Peyer's patch (tissue), 4 donors: ENCODE results near the gene ABHD17B. TPM values are rescaled to one million over a fixed set of nuclear protein-coding genes. Genes with fewer than 3 reads are reported as not detected.

Experiments used
- DNase-seq, 3 donors: peaks; one replicate each; pipeline ENCODE4 v3.0.0-alpha.2; 2017 to 2019
- H3K27ac ChIP-seq, 4 donors: fragments of 200-600 bp; sonication (generic); one replicate each; pipeline ENCODE4 v1.5.1; 2016 to 2019
- H3K27me3 ChIP-seq, 2 donors: fragments of 200-600 bp; sonication (generic); one replicate each; pipeline ENCODE4 v1.5.1; 2019
- H3K36me3 ChIP-seq, 3 donors: fragments of 200-600 bp; sonication (generic); one replicate each; pipeline ENCODE4 v1.5.1; 2016 to 2019
- H3K4me1 ChIP-seq, 4 donors: fragments of 200-600 bp; sonication (generic); one replicate each; pipeline ENCODE4 v1.5.1; 2016 to 2019
- H3K4me3 ChIP-seq, 4 donors: fragments of 200-600 bp; sonication (generic); 1 replicate in 3 of 4; 2 replicates in 1 of 4; pipeline ENCODE4 v1.5.1; 2016 to 2019; ENCODE audit warnings: mild to moderate bottlenecking in 1 of 4
- H3K9me3 ChIP-seq, 4 donors: fragments of 200-600 bp; sonication (generic); one replicate each; pipeline ENCODE4 v1.5.1; 2016 to 2019; ENCODE audit warnings: mild to moderate bottlenecking in 1 of 4
- CTCF ChIP-seq, 6 experiments: fragments of 450-650 bp in 4 of 6; fragments of 200-600 bp in 2 of 6; sonication (generic) in 1 of 6; IDR thresholded peaks; one replicate each; pipeline ENCODE4 v1.5.1; 2017 to 2019; ENCODE audit warnings: antibody characterized with exemption in 6 of 6, mild to moderate bottlenecking in 3 of 6, moderate library complexity in 1 of 6
- POLR2A ChIP-seq, 2 donors: fragments of 450-650 bp; IDR thresholded peaks; one replicate each; pipeline ENCODE4 v1.5.1; 2017; ENCODE audit warnings: antibody characterized with exemption in 2 of 2, mild to moderate bottlenecking in 2 of 2, moderate library complexity in 2 of 2
- small RNA-seq, 2 donors: library from RNA; depleted of rRNA; stranded (forward); fragments of <200 nt; gene quantifications; one replicate each; pipeline ENCODE3, GENCODE V24; 2016
- total RNA-seq, 4 donors: library from RNA; depleted of rRNA; stranded (reverse); fragments of >200 nt; gene quantifications; one replicate each; pipeline ENCODE4 v1.1.0, GENCODE V29; 2016

The ABHD17B gene
- total RNA-seq, 4 donors from 2014 or later: 23.9 to 39.1 (median 34.0) TPM

GRCh38 chr9:71816916-71817451 lies 94.0 kb downstream of the ABHD17B start:
- TF ChIP-seq POLR2A (IDR thresholded peaks at IDR 0.05): no peak
- TF ChIP-seq CTCF (IDR thresholded peaks at IDR 0.05): no peak
- H3K4me3 ChIP-seq: no peak overlapping the region
- no peaks in the 10 kb centered on the region for H3K4me1 ChIP-seq
- H3K9me3 ChIP-seq: no peaks in the 10 kb centered on the region
- no peaks in the 10 kb centered on the region for H3K27me3 ChIP-seq
- no peak overlapping the region for H3K27ac ChIP-seq
- no peaks in the 10 kb centered on the region for H3K36me3 ChIP-seq
- no peak for DNase-seq

Small RNA genes within 50 kb of the gene (small RNA-seq; reads per million reads assigned to genes)
- 0 reads per million in 2 donors for gene RF00019

Other genes with a start within 250 kb of the ABHD17B start
- gene CEMIP2, start 142.7 kb downstream of the ABHD17B start, total RNA-seq: 100 to 1,000 TPM in 3 of 4 donors, 10 to 100 TPM in 1; 79.2 to 243 (median 215) TPM
- 10 to 100 TPM; 11.3 to 40.4 (median 21.9) TPM for gene C9orf85, start 446 bp upstream of the ABHD17B start, total RNA-seq
- gene C9orf57, start 149.4 kb upstream of the ABHD17B start, total RNA-seq: not detected
- 100 to 1,000 TPM in 3 of 4 donors, 10 to 100 TPM in 1; 14.0 to 291 (median 273) TPM for gene GDA, start 238.2 kb upstream of the ABHD17B start, total RNA-seq